Tibial nerve (tissue), 4 donors: Measurements from ENCODE around the gene PTPRM. TPM values are rescaled to one million over a fixed set of nuclear protein-coding genes. Genes with fewer than 3 reads are reported as not detected.

Source experiments
- DNase-seq, 2 donors: peaks; one replicate each; pipeline ENCODE4 v3.0.0-alpha.2; 2019; ENCODE audit warnings: low spot score in 2 of 2
- H3K27ac ChIP-seq, 4 donors: fragments of 200-600 bp; sonication (generic) in 3 of 4; one replicate each; pipeline ENCODE4 v1.5.1; 2017 to 2019; ENCODE audit warnings: mild to moderate bottlenecking in 1 of 4
- H3K27me3 ChIP-seq, 2 donors: fragments of 200-600 bp; sonication (generic) in 1 of 2; one replicate each; pipeline versions ENCODE4 v1.5.1 to v1.6.0; 2017 to 2019
- H3K36me3 ChIP-seq, 3 donors: fragments of 200-600 bp; sonication (generic); one replicate each; pipeline ENCODE4 v1.5.1; 2018 to 2019
- H3K4me1 ChIP-seq, 4 donors: fragments of 200-600 bp; sonication (generic) in 3 of 4; one replicate each; pipeline ENCODE4 v1.5.1; 2017 to 2019
- H3K4me3 ChIP-seq, 4 donors: fragments of 200-600 bp; sonication (generic) in 3 of 4; one replicate each; pipeline ENCODE4 v1.5.1; 2017 to 2019; ENCODE audit warnings: mild to moderate bottlenecking in 1 of 4, moderate library complexity in 1 of 4
- H3K9me3 ChIP-seq, 4 donors: fragments of 200-600 bp; sonication (generic) in 3 of 4; one replicate each; pipeline ENCODE4 v1.5.1; 2017 to 2019
- CTCF ChIP-seq, 5 experiments: fragments of 200-600 bp in 3 of 5; fragments of 450-650 bp in 2 of 5; sonication (generic) in 3 of 5; IDR thresholded peaks; one replicate each; pipeline ENCODE4 v1.5.1; 2016 to 2019; ENCODE audit warnings: antibody characterized with exemption in 5 of 5, mild to moderate bottlenecking in 3 of 5, moderate library complexity in 2 of 5
- EP300 ChIP-seq, 2 donors: sonication (generic); formaldehyde crosslinking; IDR thresholded peaks; one replicate each; pipeline ENCODE4 v1.6.1; 2017; ENCODE audit warnings: antibody characterized with exemption in 2 of 2, mild to moderate bottlenecking in 1 of 2
- POLR2A ChIP-seq, 2 donors: fragments of 450-650 bp; IDR thresholded peaks; one replicate each; pipeline ENCODE4 v1.6.1; 2017; ENCODE audit warnings: antibody characterized with exemption in 2 of 2, mild to moderate bottlenecking in 2 of 2, moderate library complexity in 2 of 2
- WGBS, 2 donors: methylation state at CpG; one replicate each; pipeline ENCODE4 v1.1.5; 2018; 5-methylcytosine and 5-hydroxymethylcytosine counted together
- total RNA-seq, 4 donors: library from RNA; depleted of rRNA; stranded (reverse); fragments of >200 nt; gene quantifications; one replicate each; pipeline ENCODE4 v1.1.0, GENCODE V29; 2016

Gene PTPRM
- total RNA-seq, 4 donors from 2014 or later, result 62.2 to 92.4 (median 80.7) TPM

DNA sequence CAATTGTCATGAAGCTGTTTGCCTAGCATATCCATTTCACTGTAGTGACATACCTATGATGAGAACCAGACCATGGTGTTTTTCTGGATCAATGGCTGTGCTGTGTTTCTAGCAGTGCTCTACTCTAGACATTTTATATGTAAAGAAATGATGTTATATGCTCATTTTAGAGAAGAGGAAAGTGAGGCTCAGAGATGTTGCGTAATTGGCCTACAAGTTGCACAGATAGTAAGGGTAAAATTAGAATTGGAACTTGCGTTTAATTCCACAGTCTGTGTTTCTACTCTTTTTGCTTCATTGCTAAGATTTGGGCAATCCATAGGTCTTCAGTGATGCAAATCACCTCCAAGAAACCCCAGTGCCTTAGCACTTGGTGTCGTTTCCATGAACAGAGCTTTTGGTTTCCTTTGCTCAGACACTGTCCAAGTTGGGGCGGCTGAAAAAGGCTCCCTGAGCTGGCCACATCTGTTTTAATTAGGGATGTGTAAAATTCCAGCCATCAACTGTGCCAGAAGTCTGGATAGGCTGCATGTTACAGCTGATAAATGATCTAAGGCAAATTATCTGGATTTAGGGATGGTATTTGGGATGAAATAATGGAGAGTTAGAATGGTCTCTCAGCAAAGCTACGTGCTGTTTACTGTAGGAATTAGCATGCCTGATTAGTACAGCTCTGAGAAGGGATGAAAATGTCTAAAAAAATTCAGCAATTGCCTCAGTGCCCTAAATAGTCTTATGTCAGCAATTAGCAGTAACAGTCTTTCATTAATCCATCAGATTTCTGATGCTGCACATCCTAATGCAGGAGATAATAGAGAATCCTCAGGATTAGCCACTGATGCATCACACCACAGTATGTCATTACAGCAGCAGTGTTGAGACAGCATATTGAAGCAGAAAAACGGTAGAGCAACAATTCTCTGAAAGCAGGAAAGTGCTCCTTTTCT, 65.3 kb downstream of the PTPRM start:
- Histone ChIP-seq H3K4me3 (no peak overlapping the region), H3K9me3 (no peaks in the 10 kb centered on the region), H3K27ac (no peak overlapping the region), H3K27me3 (no peaks in the 10 kb centered on the region), H3K4me1 (peaks cover 0 to 3% (median 0%) of the 10 kb centered on the region in 4 donors), H3K36me3 (no peaks in the 10 kb centered on the region)
- WGBS, 2 donors, result 88 to 89% methylated on average over 6 of the region's 6 CpGs
- TF ChIP-seq POLR2A (IDR thresholded peaks at IDR 0.05), result no peak
- TF ChIP-seq CTCF (IDR thresholded peaks at IDR 0.05), result no peak
- TF ChIP-seq EP300 (IDR thresholded peaks at IDR 0.05), result no peak
- DNase-seq, result no peak

DNA sequence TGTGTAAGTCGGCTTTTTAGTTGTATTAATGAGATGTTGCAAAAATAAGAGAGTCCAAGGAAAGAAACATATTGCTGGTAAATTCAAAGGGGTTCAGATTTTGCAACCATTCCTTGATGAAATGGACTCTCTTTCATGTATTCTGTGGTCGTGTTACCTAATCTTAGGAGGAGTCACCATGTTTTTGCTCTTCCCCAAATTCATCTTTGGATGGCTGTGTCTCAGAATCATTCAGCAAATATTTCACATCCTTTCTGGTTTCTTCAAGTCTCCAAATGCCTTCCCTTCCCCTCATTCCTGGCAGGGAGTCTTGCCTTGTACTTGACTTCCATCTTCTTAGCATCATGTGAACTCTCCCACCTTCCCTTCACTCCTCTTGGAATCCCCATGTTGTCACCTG, 66.1 kb downstream of the PTPRM start:
- H3K9me3 ChIP-seq, result no peaks in the 10 kb centered on the region
- H3K36me3 ChIP-seq, result no peaks in the 10 kb centered on the region
- 87 to 92% methylated on average over 2 of the region's 2 CpGs for WGBS, 2 donors
- no peak for TF ChIP-seq EP300 (IDR thresholded peaks at IDR 0.05)
- TF ChIP-seq POLR2A (IDR thresholded peaks at IDR 0.05), result no peak
- no peak for TF ChIP-seq CTCF (IDR thresholded peaks at IDR 0.05)
- no peak overlapping the region for H3K4me3 ChIP-seq
- H3K27ac ChIP-seq, result no peak overlapping the region
- no peaks in the 10 kb centered on the region for H3K27me3 ChIP-seq
- no peak for DNase-seq
- no peaks in the 10 kb centered on the region for H3K4me1 ChIP-seq

- no peaks in the 10 kb centered on the region for H3K9me3 ChIP-seq
- DNase-seq, result no peak
- TF ChIP-seq CTCF (IDR thresholded peaks at IDR 0.05), result no peak
- no peak for TF ChIP-seq EP300 (IDR thresholded peaks at IDR 0.05)
- no peak for TF ChIP-seq POLR2A (IDR thresholded peaks at IDR 0.05)
- WGBS, 2 donors, result 84 to 100% methylated on average over 1 of the region's 1 CpG
- no peak overlapping the region for H3K4me3 ChIP-seq
- H3K36me3 ChIP-seq, result no peaks in the 10 kb centered on the region
- no peak overlapping the region for H3K27ac ChIP-seq
- H3K4me1 ChIP-seq, result no peaks in the 10 kb centered on the region
- no peaks in the 10 kb centered on the region for H3K27me3 ChIP-seq
Observed at GRCh38 chr18:7635948-7636347, 68.8 kb downstream of the PTPRM start.

DNA sequence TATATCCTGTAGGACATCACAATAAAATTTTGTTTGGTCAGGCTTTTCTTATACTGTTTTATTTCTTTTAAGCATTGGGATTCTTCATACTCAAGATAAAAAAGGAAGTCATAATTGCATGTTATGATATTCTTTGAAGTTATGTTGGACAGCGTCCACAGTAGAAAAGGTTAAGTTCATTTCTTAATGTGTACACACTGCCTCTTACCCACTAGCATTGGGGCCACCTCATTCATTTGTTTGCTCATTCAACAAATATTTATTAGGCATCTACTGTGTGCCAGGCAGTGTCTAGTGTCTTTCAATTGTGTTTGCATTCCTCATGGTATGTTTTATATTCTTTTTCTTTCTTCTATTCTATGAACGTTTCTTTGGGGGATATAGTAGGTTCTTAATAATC, 70.2 kb downstream of the PTPRM start:
- Histone ChIP-seq H3K4me1 (no peaks in the 10 kb centered on the region), H3K36me3 (no peaks in the 10 kb centered on the region), H3K27me3 (no peaks in the 10 kb centered on the region), H3K9me3 (no peaks in the 10 kb centered on the region), H3K4me3 (no peak overlapping the region), H3K27ac (no peak overlapping the region)
- WGBS, 2 donors, result 37 to 46% methylated on average over 2 of the region's 2 CpGs
- TF ChIP-seq EP300 (IDR thresholded peaks at IDR 0.05) (no peak), CTCF (IDR thresholded peaks at IDR 0.05) (no peak), POLR2A (IDR thresholded peaks at IDR 0.05) (no peak)
- DNase-seq, result no peak

GRCh38 chr18:7638321-7638720, 71.2 kb downstream of the PTPRM start:
- no peak for DNase-seq

More at GRCh38 chr18:7638321-7638720, 71.2 kb downstream of the PTPRM start:
- H3K36me3 ChIP-seq, result no peaks in the 10 kb centered on the region
- no peak overlapping the region for H3K4me3 ChIP-seq
- TF ChIP-seq EP300 (IDR thresholded peaks at IDR 0.05), result no peak
- no peak for TF ChIP-seq CTCF (IDR thresholded peaks at IDR 0.05)
- no peak for TF ChIP-seq POLR2A (IDR thresholded peaks at IDR 0.05)
- H3K27ac ChIP-seq, result no peak overlapping the region
- no peaks in the 10 kb centered on the region for H3K9me3 ChIP-seq
- H3K4me1 ChIP-seq, result no peaks in the 10 kb centered on the region
- no peaks in the 10 kb centered on the region for H3K27me3 ChIP-seq
